GM19463 (cell line): ENCODE results near the gene CCDC71L.

Source experiments
- ATAC-seq: cut with Tn5 transposase; IDR thresholded peaks from one replicate; pipeline ENCODE4 v1.9.1; 2021; ENCODE audit warnings: mild to moderate bottlenecking, moderate library complexity; ENCODE audit not compliant: unreplicated experiment

Gene CCDC71L

DNA sequence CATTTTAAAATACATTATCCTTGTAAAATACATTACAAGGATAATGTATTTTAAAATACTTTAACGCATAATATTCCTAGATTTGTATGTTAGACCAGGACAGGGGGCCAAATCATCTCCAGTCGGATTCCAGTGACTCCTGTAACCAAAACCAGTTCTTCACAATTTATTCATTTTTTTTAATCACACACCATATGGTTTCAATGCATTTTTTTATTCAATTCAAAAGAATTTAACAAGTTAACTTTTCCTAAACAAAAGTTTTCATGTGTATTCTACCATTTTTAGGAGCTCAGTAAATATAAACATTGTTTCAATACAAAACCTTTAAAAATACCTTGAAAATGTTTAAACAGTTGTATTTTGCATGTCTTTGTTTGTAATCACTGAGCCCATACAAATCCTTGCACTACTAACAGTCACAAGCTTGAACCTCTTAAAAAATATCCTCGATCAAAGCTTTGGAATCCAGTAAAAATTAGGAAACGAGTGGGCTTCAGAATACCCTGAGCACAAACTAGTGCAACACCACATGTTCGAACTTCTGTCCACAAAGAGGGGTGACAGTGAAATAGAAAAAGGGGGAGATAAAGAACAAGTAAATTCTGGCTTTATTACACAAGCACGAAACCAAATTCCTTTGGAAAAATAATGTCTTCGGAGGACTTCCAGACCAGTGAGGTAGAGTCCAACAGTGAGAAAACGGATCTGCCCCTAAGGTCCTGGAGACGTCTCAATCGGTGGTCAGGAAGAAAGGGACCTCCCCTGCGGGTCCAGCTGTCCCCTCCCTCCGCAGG is 1.6 kb downstream of the CCDC71L start:
- no peak for ATAC-seq

DNA sequence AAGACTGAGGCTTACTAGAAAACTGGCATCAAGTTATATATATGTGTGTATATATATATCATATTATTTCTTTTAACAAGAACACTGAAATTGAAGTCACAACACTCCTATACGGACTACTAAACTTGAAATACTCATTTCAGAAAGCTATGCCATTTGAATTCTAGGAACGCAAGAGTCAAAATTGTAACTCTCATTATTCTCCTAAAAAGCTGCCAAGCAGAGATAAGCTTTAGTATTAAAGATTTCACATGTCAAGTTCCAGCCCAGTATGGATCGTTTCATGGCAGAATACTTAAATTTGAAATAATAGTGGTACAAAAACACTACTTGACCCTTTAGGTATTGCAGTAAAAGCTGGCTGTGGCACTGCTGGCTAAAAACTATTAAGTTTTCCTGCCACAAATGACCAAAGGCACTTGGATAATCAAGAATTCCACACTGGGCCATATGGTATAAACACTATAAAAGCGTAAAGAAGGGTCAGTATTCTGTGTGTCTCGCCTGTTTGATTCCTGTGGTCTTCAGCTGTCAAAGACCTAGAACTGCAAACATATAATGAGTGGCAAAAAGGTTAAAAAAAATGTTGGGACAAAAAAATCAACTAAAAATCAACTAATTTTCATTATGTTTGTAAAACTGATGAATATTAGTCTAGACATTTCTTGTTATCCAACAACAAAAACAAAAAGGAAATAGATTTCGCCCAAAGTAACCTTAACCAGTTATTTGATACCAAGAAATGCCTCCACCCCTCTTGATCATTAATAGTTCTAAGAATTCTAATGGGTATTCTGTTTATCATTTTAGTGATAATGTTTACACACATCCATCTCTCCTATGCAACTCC is 2.4 kb downstream of the CCDC71L start:
- no peak for ATAC-seq

- ATAC-seq: no peak
Observed at GRCh38 chr7:106657085-106657991, 3.6 kb downstream of the CCDC71L start.

- ATAC-seq: no peak
Observed at GRCh38 chr7:106655703-106656498, 5.1 kb downstream of the CCDC71L start.

- ATAC-seq: no peak
Observed at GRCh38 chr7:106653488-106653887, 7.5 kb downstream of the CCDC71L start.

- no peak for ATAC-seq
Observed at GRCh38 chr7:106652909-106653308, 8.0 kb downstream of the CCDC71L start.

GRCh38 chr7:106652092-106652491 is 8.9 kb downstream of the CCDC71L start:
- ATAC-seq: no peak

GRCh38 chr7:106646256-106646655 is 14.7 kb downstream of the CCDC71L start:
- no peak for ATAC-seq

GRCh38 chr7:106644999-106645398 is 16.0 kb downstream of the CCDC71L start:
- ATAC-seq: peak; percentile 62

DNA sequence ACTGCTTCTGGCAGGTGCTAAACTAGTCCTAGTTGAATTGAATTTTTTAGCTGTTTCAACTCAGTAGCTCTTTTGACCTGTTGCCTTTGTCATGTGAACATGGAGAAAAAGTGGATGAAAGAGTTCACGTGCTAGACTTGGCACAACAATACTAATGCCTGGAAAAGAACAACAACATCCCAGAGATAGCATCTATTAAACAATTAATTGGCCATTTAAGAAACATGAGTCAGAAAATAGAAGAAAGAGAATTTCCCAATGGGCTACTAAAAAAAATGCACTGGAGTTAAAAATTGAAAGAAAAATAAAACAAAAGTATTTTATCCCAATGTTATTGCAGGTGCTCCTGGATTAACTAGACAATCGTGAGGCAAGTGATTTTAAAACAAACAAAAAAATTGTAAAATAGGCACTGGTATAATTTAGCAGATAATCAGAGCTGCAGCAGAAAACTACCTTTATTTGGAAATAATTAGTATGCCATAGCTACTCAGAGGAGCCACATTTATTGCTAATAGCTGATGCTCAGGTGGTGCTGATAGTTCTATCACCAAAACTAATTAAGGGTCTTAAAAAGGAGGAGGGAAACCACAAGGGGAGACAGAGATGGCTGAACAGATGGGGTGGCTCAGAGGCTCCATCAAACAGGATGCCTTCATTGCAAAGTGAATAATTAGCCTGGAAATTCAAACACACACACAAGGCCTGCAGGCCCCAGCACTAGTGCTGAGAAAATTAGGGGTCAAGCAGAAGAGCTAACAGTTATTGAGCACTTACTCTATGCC is 17.6 kb downstream of the CCDC71L start:
- ATAC-seq: no peak

- ATAC-seq: no peak
Observed at GRCh38 chr7:106641416-106641815, 19.5 kb downstream of the CCDC71L start.

DNA sequence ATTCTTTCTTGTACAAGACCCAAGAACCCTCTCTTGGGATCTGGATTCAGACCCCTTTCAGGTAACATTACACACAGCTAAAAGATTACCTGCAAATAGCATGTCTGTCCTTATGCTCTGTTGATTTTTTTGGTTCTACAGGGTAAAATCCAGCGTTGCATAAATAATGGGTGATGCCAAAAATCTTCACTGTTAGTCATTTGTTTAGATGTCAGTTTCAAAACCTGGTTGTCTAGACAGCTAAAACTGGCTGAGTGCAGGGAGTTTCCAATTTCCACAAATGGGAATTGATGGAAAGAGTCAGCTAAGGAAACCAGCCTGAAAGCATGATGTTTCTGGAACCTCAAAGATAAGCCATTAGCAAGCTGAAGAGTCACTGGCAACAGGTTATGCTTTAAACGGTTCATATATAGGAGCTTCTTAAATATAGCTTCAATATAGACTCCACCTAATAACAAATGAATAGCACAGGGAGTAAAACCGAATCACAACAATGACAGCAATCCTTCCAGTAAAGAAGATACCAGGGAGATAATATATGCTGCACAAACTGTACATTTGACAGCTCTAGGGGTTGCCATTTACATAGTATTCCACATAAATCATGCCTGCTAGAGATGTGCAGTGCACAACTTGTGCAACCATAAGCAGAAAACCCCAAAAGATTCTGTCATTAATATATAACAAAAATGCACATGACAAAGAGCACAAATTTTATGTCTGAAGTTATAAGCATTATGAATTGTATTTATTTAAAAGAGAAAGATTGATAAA is 20.4 kb downstream of the CCDC71L start:
- ATAC-seq: no peak

- no peak for ATAC-seq
Observed at GRCh38 chr7:106639476-106640334, 21.3 kb downstream of the CCDC71L start.

GRCh38 chr7:106635411-106635810 is 25.5 kb downstream of the CCDC71L start:
- no peak for ATAC-seq

- ATAC-seq: no peak
Observed at GRCh38 chr7:106634958-106635357, 26.0 kb downstream of the CCDC71L start.

DNA sequence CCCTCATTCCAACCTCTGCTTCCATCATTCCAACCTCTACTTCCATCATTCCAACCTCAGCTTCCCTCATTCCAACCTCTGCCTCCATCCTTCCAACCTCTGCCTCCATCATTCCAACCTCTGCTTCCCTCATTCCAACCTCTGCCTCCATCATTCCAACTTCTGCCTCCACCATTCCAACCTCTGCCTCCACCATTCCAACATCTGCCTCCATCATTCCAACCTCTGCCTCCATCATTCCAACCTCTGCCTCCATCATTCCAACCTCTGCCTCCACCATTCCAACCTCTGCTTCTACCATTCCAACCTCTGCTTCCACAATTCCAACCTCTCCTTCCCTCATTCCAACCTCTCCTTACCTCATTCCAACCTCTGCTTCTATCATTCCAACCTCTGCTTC is 30.3 kb downstream of the CCDC71L start:
- no peak for ATAC-seq

- no peak for ATAC-seq
Observed at GRCh38 chr7:106629516-106629915, 31.4 kb downstream of the CCDC71L start.
